Effector memory CD4-positive, alpha-beta T cell (primary cell): ENCODE results near the gene KIAA0232.
"Not testable (repeated sequence)": the region's sequence is repeated elsewhere in the genome, so short reads cannot be mapped to it uniquely, and the experiment has no call there.

Source experiments
- DNase-seq, 3 donors: peaks; one replicate each; pipeline ENCODE4 v3.0.0-alpha.2; 2020
- H3K27ac ChIP-seq: 2 replicates; pipeline ENCODE4 v1.7.0; 2013; ENCODE audit warnings: mild to moderate bottlenecking, low read length, moderate library complexity; ENCODE audit not compliant: insufficient read depth, poor library complexity, severe bottlenecking
- H3K27me3 ChIP-seq: replicated peaks from 2 replicates; pipeline ENCODE4 v1.7.0; 2013; ENCODE audit warnings: mild to moderate bottlenecking, low read length; ENCODE audit not compliant: insufficient read depth, control insufficient read depth, poor library complexity, severe bottlenecking
- H3K36me3 ChIP-seq: 2 replicates; pipeline ENCODE4 v1.7.0; 2013; ENCODE audit warnings: mild to moderate bottlenecking, low read length, moderate library complexity; ENCODE audit not compliant: control insufficient read depth, insufficient read depth
- H3K4me1 ChIP-seq: 2 replicates; pipeline ENCODE4 v1.7.0; 2013; ENCODE audit warnings: low read length, mild to moderate bottlenecking; ENCODE audit not compliant: control insufficient read depth, insufficient read depth, poor library complexity, severe bottlenecking
- H3K4me3 ChIP-seq: 2 replicates; pipeline ENCODE4 v1.7.0; 2013; ENCODE audit warnings: low read length, low read depth, mild to moderate bottlenecking; ENCODE audit not compliant: insufficient read depth, poor library complexity, severe bottlenecking
- H3K9me3 ChIP-seq: 2 replicates; pipeline ENCODE4 v1.7.0; 2013; ENCODE audit warnings: mild to moderate bottlenecking, low read length, moderate library complexity; ENCODE audit not compliant: control insufficient read depth

The KIAA0232 gene

GRCh38 chr4:6889101-6889735 is 106.7 kb downstream of the KIAA0232 start:
- no peak for DNase-seq
- no peak overlapping the region for H3K27ac ChIP-seq
- H3K9me3 ChIP-seq = no peaks in the 10 kb centered on the region
- no peak overlapping the region for H3K4me3 ChIP-seq
- peaks cover 12% of the 10 kb centered on the region for H3K4me1 ChIP-seq
- H3K27me3 ChIP-seq = no peaks in the 10 kb centered on the region
- H3K36me3 ChIP-seq = no peaks in the 10 kb centered on the region

DNA sequence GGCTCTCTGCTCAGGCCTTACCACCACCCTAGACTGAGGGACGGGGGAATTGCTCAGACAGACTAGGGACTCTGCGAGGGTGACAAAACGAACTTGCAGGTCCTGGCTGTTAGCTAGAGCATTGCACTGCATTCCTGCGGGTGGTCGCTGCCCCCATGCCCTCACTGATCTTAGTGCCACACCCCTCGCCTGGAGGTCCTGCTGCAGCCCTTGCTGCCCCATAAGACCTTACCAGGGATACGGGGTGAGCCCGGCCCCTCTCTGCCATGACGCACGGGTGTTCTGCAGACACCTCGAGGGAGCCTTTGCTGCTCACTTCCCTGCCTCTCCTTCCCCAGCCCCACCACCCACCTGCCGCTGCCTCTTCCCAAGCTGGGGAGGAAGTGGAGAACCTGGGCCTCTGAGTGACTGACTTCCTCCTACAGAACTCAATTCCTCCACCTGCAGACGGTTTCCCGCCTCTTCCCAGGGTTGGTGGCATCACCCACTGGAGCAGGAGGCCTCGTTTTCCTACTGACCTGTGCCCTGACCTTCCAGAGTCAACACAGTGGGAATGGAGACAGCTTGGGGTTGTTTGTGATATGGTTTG is 107.3 kb downstream of the KIAA0232 start:
- no peaks in the 10 kb centered on the region for H3K36me3 ChIP-seq

DNA sequence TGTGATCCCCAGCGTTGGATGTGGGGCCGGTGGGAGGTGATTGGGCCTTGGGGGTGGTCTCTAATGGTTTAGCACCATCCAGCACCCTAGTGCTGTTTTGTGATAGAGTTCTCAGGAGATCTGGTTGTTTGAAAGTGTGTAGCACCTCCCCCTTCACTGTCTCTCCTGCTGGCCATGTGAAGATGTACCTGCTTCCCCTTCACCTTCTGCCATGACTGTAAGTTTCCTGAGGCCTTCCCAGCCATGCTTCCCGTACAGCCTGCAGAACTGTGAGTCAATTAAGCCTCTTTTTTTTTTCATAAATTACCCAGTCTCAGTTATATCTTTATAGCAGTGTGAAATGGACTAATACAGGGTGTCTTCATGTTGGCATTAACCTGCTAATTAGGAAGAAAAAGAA is 107.8 kb downstream of the KIAA0232 start:
- Histone ChIP-seq H3K9me3 (no peaks in the 10 kb centered on the region), H3K4me3 (no peak overlapping the region), H3K4me1 (peaks cover 12% of the 10 kb centered on the region), H3K27me3 (no peaks in the 10 kb centered on the region), H3K27ac (no peak overlapping the region), H3K36me3 (no peaks in the 10 kb centered on the region)
- no peak for DNase-seq

More for the DNA sequence above, 107.3 kb downstream of the KIAA0232 start:
- peaks cover 12% of the 10 kb centered on the region for H3K4me1 ChIP-seq
- H3K27me3 ChIP-seq = no peaks in the 10 kb centered on the region
- no peak for DNase-seq
- H3K27ac ChIP-seq = no peak overlapping the region
- H3K4me3 ChIP-seq = no peak overlapping the region
- no peaks in the 10 kb centered on the region for H3K9me3 ChIP-seq

- peaks cover 12% of the 10 kb centered on the region for H3K4me1 ChIP-seq
- H3K36me3 ChIP-seq, H3K27ac ChIP-seq, DNase-seq, H3K27me3 ChIP-seq, H3K9me3 ChIP-seq, H3K4me3 ChIP-seq: not testable (repeated sequence)
These were observed 108.4 kb downstream of the KIAA0232 start for GRCh38 chr4:6890971-6891370.

DNA sequence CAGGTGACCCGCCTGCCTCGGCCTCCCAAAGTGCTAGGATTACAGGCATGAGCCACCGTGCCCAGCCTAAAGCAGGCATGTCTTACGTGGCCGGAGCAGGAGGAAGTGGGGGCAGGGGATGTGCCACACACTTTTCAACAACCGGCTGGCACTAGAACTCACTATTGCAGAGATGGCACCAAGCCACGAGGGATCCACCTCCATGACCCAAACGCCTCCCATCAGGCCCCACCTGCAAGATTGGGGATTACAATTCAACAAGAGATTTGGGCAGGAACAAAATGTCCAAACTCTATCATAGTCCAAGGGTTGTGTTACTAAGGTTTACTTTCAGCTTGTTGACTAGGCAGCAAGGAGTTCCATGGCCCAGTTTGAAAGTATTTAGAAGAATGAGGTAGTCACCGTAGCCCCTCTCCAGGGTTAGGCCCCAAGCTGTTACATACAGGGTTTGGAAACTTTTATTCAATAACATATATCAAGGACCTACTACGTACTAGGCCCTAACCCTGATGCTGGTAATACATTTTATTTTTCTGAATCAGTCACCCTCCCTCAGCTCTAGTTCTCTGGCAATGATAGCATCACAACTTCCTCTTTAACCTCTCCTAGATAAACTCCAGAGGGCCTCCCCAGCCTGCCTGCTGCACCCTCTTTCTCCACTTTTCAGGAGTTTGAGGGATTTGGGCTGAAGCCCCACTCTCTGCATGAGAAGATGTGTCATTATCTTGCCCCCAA is 109.1 kb downstream of the KIAA0232 start:
- Histone ChIP-seq H3K27me3 (no peaks in the 10 kb centered on the region), H3K4me3 (peak overlapping the region; percentile 39), H3K27ac (no peak overlapping the region), H3K4me1 (peaks cover 12% of the 10 kb centered on the region), H3K36me3 (no peaks in the 10 kb centered on the region), H3K9me3 (no peaks in the 10 kb centered on the region)
- no peak for DNase-seq

DNA sequence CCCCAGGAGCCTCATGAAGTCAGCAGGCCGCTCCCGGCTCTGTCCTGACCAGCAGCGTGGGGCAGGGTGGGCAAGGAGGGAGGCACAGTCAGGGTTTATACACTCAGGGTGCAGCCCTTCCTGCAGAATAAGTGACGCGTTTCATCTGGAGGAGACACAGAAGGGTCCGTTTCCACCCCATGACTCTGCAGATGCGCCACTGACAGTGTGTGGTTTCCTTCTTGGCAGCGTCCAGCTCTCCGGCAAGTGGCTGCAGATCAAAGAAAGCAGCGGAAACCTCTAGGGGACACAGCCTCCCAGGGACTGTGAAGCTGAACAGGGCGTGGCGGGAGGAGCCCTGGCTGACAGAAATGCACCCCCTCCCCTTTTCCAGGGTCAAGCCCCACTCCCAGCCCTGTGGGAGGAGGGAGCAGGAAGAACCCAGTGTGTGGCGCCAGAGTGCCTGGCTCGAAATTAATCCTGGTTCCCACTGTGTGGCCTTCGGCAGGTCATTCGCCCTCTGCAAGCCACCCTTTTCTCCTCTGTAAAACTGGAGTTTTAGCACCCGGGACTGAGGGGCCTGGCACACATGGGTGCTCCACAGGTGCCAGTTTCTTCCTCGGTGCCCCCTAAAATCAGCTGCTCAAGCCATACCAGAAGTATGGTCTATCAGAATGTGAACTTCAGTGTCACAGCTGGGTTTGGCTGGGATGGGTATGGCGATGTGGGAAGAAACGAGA is 109.8 kb downstream of the KIAA0232 start:
- DNase-seq = peak in 1 of 3 donors; percentile 15
- H3K27ac ChIP-seq = peak overlapping the region; percentile 25

DNA sequence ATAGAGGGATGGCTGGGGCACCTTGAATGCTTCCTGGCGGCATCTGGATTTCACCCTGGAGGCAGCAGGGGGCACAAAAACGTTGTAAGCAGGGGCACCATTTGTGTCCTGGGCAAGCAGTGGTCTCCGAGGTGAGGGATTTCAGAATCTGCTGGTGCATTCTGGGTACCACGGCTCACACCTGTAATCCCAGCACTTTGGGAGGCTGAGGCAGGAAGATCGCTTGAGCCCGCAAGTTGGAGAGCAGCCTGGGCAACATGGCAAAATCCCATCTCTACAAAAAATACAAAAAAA is 110.3 kb downstream of the KIAA0232 start:
- H3K4me3 ChIP-seq = no peak overlapping the region
- no peaks in the 10 kb centered on the region for H3K9me3 ChIP-seq
- no peaks in the 10 kb centered on the region for H3K27me3 ChIP-seq
- no peaks in the 10 kb centered on the region for H3K36me3 ChIP-seq
- DNase-seq = no peak
- no peak overlapping the region for H3K27ac ChIP-seq
- H3K4me1 ChIP-seq = peaks cover 12% of the 10 kb centered on the region

More for the DNA sequence above, 109.8 kb downstream of the KIAA0232 start:
- Histone ChIP-seq H3K9me3 (no peaks in the 10 kb centered on the region), H3K4me1 (peaks cover 12% of the 10 kb centered on the region), H3K36me3 (no peaks in the 10 kb centered on the region), H3K4me3 (peak overlapping the region; percentile 39), H3K27me3 (no peaks in the 10 kb centered on the region)

DNA sequence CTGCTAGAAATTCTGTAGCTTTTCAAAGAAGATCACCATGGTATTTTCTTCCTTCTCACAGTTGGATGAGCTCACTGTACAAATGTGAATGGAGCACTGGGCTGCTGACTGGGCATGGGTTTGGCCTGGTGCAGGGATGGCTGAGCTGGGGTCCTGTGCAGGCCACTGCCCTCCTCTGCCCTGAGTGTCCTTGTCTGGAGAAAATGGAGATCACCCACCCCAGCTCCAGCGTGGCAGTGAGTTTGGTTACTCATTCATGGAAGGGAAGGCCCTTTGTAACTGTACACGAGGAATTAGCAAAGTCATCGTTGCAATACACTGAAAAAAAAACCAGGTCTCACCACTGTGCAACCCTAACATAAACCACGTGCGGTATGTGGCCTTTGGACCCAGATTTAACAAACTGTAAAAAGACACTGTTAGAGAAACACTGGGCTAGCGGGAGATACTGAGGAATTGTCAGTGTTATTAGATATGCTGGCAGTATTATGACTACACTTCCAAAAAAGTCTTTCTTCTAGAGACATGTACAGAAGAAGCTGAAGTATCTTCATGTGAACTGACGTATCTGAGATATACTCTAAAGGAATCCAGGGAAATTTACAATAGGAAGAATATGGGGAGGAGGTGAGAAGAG is 111.0 kb downstream of the KIAA0232 start:
- Histone ChIP-seq H3K9me3 (no peaks in the 10 kb centered on the region), H3K27ac (no peak overlapping the region), H3K36me3 (no peaks in the 10 kb centered on the region), H3K27me3 (no peaks in the 10 kb centered on the region), H3K4me1 (peaks cover 12% of the 10 kb centered on the region), H3K4me3 (no peak overlapping the region)
- DNase-seq = no peak

GRCh38 chr4:6894086-6894478 is 111.6 kb downstream of the KIAA0232 start:
- Histone ChIP-seq H3K27ac (no peak overlapping the region), H3K9me3 (no peaks in the 10 kb centered on the region), H3K4me3 (no peak overlapping the region), H3K4me1 (peaks cover 16% of the 10 kb centered on the region), H3K27me3 (no peaks in the 10 kb centered on the region), H3K36me3 (no peaks in the 10 kb centered on the region)
- DNase-seq = no peak
